ENCODE measurements around the gene ERP27. TPM values are rescaled to one million over a fixed set of nuclear protein-coding genes. Genes with fewer than 3 reads are reported as not detected.
A peak's percentile ranks its signal among the peaks of the same experiment; 100 is the strongest.

ERP27 gene
- total RNA-seq, 1 donor from 2014 or later = 1.0 TPM

GRCh38 chr12:14911131-14911530 lies 27.2 kb downstream of the ERP27 start:
- ATAC-seq (no peak), DNase-seq (ENCODE audit: low spot score) (no peak)
- intact Hi-C loops (cut with DNase I) = no loop called here

- DNase-seq (ENCODE audit: low spot score) = no peak
- ATAC-seq = no peak
- intact Hi-C loops (cut with DNase I) = no loop called here
Observed at GRCh38 chr12:14910090-14910915, 28.0 kb downstream of the ERP27 start.

GRCh38 chr12:14907953-14908352 lies 30.4 kb downstream of the ERP27 start:
- ATAC-seq (no peak), DNase-seq (ENCODE audit: low spot score) (no peak)
- intact Hi-C loops (cut with DNase I) = no loop called here

GRCh38 chr12:14906114-14906513 lies 32.2 kb downstream of the ERP27 start:
- ATAC-seq (no peak), DNase-seq (ENCODE audit: low spot score) (no peak)
- intact Hi-C loops (cut with DNase I) = no loop called here

GRCh38 chr12:14905269-14906004 lies 32.9 kb downstream of the ERP27 start:
- ATAC-seq (no peak), DNase-seq (ENCODE audit: low spot score) (no peak)
- intact Hi-C loops (cut with DNase I) = no loop called here

GRCh38 chr12:14904854-14905253 lies 33.5 kb downstream of the ERP27 start:
- ATAC-seq (no peak), DNase-seq (ENCODE audit: low spot score) (no peak)
- intact Hi-C loops (cut with DNase I) = no loop called here

- ATAC-seq = no peak
Observed at GRCh38 chr12:14903386-14904098, 34.8 kb downstream of the ERP27 start.

GRCh38 chr12:14902465-14902864 lies 35.9 kb downstream of the ERP27 start:
- ATAC-seq = peak; percentile 48
- intact Hi-C loops (cut with DNase I) = no loop called here
- DNase-seq (ENCODE audit: low spot score) = no peak

More at GRCh38 chr12:14903386-14904098, 34.8 kb downstream of the ERP27 start:
- no peak for DNase-seq (ENCODE audit: low spot score)
- intact Hi-C loops (cut with DNase I) = no loop called here

GRCh38 chr12:14901228-14901562 lies 37.1 kb downstream of the ERP27 start:
- peak; percentile 69 for ATAC-seq
- intact Hi-C loops (cut with DNase I) = no loop called here
- DNase-seq (ENCODE audit: low spot score) = no peak

- intact Hi-C loops (cut with DNase I) = no loop called here
- ATAC-seq (peak; percentile 33), DNase-seq (ENCODE audit: low spot score) (no peak)
Observed at GRCh38 chr12:14900521-14901227, 37.7 kb downstream of the ERP27 start.

- DNase-seq (ENCODE audit: low spot score) (no peak), ATAC-seq (peak; percentile 15)
Observed at GRCh38 chr12:14896521-14897169, 41.7 kb downstream of the ERP27 start.

GRCh38 chr12:14893506-14894250 lies 44.7 kb downstream of the ERP27 start:
- ATAC-seq (peak; percentile 88), DNase-seq (ENCODE audit: low spot score) (no peak)
- intact Hi-C loops (cut with DNase I) = no loop called here

More at GRCh38 chr12:14896521-14897169, 41.7 kb downstream of the ERP27 start:
- intact Hi-C loops (cut with DNase I) = no loop called here

- intact Hi-C loops (cut with DNase I) = no loop called here
- DNase-seq (ENCODE audit: low spot score) (peak; percentile 66), ATAC-seq (peak; percentile 95)
Observed at GRCh38 chr12:14892726-14893505, 45.4 kb downstream of the ERP27 start.

- no peak for DNase-seq (ENCODE audit: low spot score)
- intact Hi-C loops (cut with DNase I) = no loop called here
- ATAC-seq = no peak
Observed at GRCh38 chr12:14890701-14891100, 47.6 kb downstream of the ERP27 start.

GRCh38 chr12:14886271-14886670 lies 52.1 kb downstream of the ERP27 start:
- DNase-seq (ENCODE audit: low spot score) = no peak
- intact Hi-C loops (cut with DNase I) = no loop called here
- ATAC-seq = peak; percentile 1

- DNase-seq (ENCODE audit: low spot score) (peak; percentile 65), ATAC-seq (peak; percentile 92)
- intact Hi-C loops (cut with DNase I) = no loop called here
Observed at GRCh38 chr12:14885718-14886221, 52.6 kb downstream of the ERP27 start, which contains the start of gene MGP. TSS of gene MGP (minus strand) at chr12:14885854. CDS start at chr12:14885791, 63 bp downstream.

- intact Hi-C loops (cut with DNase I) = no loop called here
- peak; percentile 79 for ATAC-seq
- DNase-seq (ENCODE audit: low spot score) = peak; percentile 90
Observed at GRCh38 chr12:14884458-14884878, 53.9 kb downstream of the ERP27 start.

All from sciatic nerve (tissue), 2 donors.